LNCaP clone FGC (cell line): ENCODE measurements around the gene NPW.

ENCODE experiments used
- DNase-seq: peaks from one replicate; pipeline ENCODE4 v3.0.0-alpha.2; 2011; ENCODE audit warnings: low read depth
- H3K4me3 ChIP-seq: 2 replicates; pipeline ENCODE4 v1.5.1; 2011; ENCODE audit warnings: mild to moderate bottlenecking, low read depth, low read length, control low read depth
- CTCF ChIP-seq: IDR thresholded peaks from 2 replicates; pipeline ENCODE4 v1.5.1; 2012; ENCODE audit warnings: mild to moderate bottlenecking; ENCODE audit not compliant: control insufficient read depth, insufficient read depth; ENCODE audit errors: extremely low read depth

The NPW gene

GRCh38 chr16:1985466-1986150 lies 34.0 kb upstream of the NPW start:
- no peak for TF ChIP-seq CTCF
- peak overlapping the region; percentile 73 for H3K4me3 ChIP-seq
- no peak for DNase-seq

- no peak overlapping the region for H3K4me3 ChIP-seq
- no peak for TF ChIP-seq CTCF
- DNase-seq = no peak
Measured at GRCh38 chr16:1987198-1987597, 32.4 kb upstream of the NPW start.

GRCh38 chr16:1989209-1990100 lies 30.1 kb upstream of the NPW start, which contains the start of gene SYNGR3:
SYNGR3 (plus strand) TSS chr16:1989970; CDS start chr16:1990103, 133 bp downstream.
- TF ChIP-seq CTCF = no peak
- H3K4me3 ChIP-seq = no peak within 1 kb of the TSS
- DNase-seq = no peak

- no peak for TF ChIP-seq CTCF
- no peak overlapping the region for H3K4me3 ChIP-seq
- no peak for DNase-seq
Measured at GRCh38 chr16:1990101-1990350, 29.6 kb upstream of the NPW start.

GRCh38 chr16:1990351-1991134 lies 29.0 kb upstream of the NPW start:
- no peak for TF ChIP-seq CTCF
- DNase-seq = no peak

GRCh38 chr16:1991135-1991551 lies 28.4 kb upstream of the NPW start:
- TF ChIP-seq CTCF = no peak
- no peak overlapping the region for H3K4me3 ChIP-seq
- no peak for DNase-seq

More at GRCh38 chr16:1990351-1991134, 29.0 kb upstream of the NPW start:
- H3K4me3 ChIP-seq = no peak overlapping the region
